Ishikawa (cell line): ENCODE data around the gene RBM6.

ENCODE experiments used
- CEBPB ChIP-seq: IDR thresholded peaks from 2 replicates; pipeline ENCODE4 v1.6.1; 2012
- CREB1 ChIP-seq: IDR thresholded peaks from 2 replicates; pipeline ENCODE4 v1.6.1; 2012; ENCODE audit warnings: low read depth
- EGR1 ChIP-seq: IDR thresholded peaks from 2 replicates; pipeline ENCODE4 v1.6.1; 2012
- EP300 ChIP-seq: IDR thresholded peaks from 2 replicates; pipeline ENCODE4 v1.6.1; 2012; ENCODE audit warnings: borderline replicate concordance
- FOXM1 ChIP-seq: IDR thresholded peaks from 2 replicates; pipeline ENCODE4 v1.6.1; 2012; ENCODE audit warnings: low read depth, borderline replicate concordance
- NFIC ChIP-seq: IDR thresholded peaks from 2 replicates; pipeline ENCODE4 v1.6.1; 2012
- RAD21 ChIP-seq: IDR thresholded peaks from 2 replicates; pipeline ENCODE4 v1.6.1; 2012; ENCODE audit warnings: low read depth
- TAF1 ChIP-seq: IDR thresholded peaks from 2 replicates; pipeline ENCODE4 v1.6.1; 2012; ENCODE audit warnings: low read depth, mild to moderate bottlenecking
- TCF12 ChIP-seq: IDR thresholded peaks from 2 replicates; pipeline ENCODE4 v1.6.1; 2012; ENCODE audit warnings: low read depth
- TEAD4 ChIP-seq: IDR thresholded peaks from 2 replicates; pipeline ENCODE4 v1.6.1; 2012
- YY1 ChIP-seq: IDR thresholded peaks from 2 replicates; pipeline ENCODE4 v1.6.1; 2012; ENCODE audit warnings: low read depth
- ZBTB7A ChIP-seq: IDR thresholded peaks from 2 replicates; pipeline ENCODE4 v1.6.1; 2012; ENCODE audit warnings: low read depth
- TF ChIP-seq, protein P1 (sequence below): IDR thresholded peaks from 2 replicates; pipeline ENCODE4 v1.6.1; 2012
- TF ChIP-seq, protein P2 (sequence below): IDR thresholded peaks from 2 replicates; pipeline ENCODE4 v1.6.1; 2012; ENCODE audit warnings: low read depth, mild to moderate bottlenecking
- TF ChIP-seq, protein P3 (sequence below): IDR thresholded peaks from 2 replicates; pipeline ENCODE4 v1.6.1; 2012

RBM6 gene, protein sequence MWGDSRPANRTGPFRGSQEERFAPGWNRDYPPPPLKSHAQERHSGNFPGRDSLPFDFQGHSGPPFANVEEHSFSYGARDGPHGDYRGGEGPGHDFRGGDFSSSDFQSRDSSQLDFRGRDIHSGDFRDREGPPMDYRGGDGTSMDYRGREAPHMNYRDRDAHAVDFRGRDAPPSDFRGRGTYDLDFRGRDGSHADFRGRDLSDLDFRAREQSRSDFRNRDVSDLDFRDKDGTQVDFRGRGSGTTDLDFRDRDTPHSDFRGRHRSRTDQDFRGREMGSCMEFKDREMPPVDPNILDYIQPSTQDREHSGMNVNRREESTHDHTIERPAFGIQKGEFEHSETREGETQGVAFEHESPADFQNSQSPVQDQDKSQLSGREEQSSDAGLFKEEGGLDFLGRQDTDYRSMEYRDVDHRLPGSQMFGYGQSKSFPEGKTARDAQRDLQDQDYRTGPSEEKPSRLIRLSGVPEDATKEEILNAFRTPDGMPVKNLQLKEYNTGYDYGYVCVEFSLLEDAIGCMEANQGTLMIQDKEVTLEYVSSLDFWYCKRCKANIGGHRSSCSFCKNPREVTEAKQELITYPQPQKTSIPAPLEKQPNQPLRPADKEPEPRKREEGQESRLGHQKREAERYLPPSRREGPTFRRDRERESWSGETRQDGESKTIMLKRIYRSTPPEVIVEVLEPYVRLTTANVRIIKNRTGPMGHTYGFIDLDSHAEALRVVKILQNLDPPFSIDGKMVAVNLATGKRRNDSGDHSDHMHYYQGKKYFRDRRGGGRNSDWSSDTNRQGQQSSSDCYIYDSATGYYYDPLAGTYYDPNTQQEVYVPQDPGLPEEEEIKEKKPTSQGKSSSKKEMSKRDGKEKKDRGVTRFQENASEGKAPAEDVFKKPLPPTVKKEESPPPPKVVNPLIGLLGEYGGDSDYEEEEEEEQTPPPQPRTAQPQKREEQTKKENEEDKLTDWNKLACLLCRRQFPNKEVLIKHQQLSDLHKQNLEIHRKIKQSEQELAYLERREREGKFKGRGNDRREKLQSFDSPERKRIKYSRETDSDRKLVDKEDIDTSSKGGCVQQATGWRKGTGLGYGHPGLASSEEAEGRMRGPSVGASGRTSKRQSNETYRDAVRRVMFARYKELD

DNA sequence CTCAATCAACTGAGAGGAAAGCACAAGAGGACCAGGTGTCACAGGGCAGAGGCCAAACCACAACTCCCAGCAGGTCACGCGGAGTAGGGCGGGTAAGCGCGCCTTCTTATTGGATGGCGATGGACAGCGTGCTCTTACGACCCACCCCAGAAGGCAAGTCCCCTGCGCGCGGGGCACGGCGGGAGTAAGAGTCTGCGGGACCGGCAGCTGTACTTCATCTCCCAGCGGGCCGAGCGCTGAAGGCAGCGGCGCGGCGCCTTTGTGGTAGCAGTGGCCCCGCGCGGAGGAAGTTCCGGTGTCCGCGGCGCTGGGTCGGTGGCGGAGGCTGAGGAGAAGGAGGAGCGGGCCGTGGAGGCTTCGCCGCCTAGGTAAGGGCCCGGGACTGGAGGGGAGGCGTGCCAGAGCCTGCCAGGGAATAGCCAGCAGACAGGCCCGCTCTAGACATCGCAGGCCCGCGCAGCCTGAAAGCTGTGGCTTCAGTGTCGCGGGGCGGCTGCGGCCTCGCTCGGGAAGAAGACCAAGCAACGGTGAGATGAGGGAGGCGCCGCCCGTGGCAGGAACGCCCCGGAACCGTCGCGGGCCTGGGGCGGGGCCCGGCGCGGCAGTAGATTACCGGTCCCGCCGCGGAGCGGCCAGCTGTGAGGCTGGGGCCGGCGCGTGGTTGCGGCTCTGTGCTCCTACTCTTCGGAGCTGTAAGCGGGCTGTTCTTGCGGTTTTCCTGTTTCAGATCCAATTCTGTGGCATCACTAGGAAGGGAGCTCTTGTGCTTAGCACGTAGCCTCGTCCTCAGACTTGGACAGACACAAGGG is at the start of gene RBM6:
RBM6 (plus strand) TSS at position 293 of the 809 bp plus-strand sequence. CDS start 22,492 bp downstream, outside the sequence.
- no peak for TF ChIP-seq CEBPB
- TF ChIP-seq CREB1 = peak; percentile 56; the same call in 1 of the 2 replicates
- TF ChIP-seq, protein P1, sequence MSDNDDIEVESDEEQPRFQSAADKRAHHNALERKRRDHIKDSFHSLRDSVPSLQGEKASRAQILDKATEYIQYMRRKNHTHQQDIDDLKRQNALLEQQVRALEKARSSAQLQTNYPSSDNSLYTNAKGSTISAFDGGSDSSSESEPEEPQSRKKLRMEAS = peak; percentile 76
- no peak for TF ChIP-seq RAD21
- no peak; the same call in 1 of the 2 replicates for TF ChIP-seq EGR1
- no peak for TF ChIP-seq EP300
- no peak for TF ChIP-seq ZBTB7A
- peak; percentile 70 for TF ChIP-seq TAF1
- TF ChIP-seq, protein P2, sequence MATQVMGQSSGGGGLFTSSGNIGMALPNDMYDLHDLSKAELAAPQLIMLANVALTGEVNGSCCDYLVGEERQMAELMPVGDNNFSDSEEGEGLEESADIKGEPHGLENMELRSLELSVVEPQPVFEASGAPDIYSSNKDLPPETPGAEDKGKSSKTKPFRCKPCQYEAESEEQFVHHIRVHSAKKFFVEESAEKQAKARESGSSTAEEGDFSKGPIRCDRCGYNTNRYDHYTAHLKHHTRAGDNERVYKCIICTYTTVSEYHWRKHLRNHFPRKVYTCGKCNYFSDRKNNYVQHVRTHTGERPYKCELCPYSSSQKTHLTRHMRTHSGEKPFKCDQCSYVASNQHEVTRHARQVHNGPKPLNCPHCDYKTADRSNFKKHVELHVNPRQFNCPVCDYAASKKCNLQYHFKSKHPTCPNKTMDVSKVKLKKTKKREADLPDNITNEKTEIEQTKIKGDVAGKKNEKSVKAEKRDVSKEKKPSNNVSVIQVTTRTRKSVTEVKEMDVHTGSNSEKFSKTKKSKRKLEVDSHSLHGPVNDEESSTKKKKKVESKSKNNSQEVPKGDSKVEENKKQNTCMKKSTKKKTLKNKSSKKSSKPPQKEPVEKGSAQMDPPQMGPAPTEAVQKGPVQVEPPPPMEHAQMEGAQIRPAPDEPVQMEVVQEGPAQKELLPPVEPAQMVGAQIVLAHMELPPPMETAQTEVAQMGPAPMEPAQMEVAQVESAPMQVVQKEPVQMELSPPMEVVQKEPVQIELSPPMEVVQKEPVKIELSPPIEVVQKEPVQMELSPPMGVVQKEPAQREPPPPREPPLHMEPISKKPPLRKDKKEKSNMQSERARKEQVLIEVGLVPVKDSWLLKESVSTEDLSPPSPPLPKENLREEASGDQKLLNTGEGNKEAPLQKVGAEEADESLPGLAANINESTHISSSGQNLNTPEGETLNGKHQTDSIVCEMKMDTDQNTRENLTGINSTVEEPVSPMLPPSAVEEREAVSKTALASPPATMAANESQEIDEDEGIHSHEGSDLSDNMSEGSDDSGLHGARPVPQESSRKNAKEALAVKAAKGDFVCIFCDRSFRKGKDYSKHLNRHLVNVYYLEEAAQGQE = no peak
- TF ChIP-seq NFIC = no peak
- no peak for TF ChIP-seq FOXM1
- peak; percentile 70 for TF ChIP-seq TCF12
- TF ChIP-seq, protein P3, sequence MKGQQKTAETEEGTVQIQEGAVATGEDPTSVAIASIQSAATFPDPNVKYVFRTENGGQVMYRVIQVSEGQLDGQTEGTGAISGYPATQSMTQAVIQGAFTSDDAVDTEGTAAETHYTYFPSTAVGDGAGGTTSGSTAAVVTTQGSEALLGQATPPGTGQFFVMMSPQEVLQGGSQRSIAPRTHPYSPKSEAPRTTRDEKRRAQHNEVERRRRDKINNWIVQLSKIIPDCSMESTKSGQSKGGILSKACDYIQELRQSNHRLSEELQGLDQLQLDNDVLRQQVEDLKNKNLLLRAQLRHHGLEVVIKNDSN = peak; percentile 90
- TF ChIP-seq TEAD4 = no peak
- 0 out of 2 replicates have a peak, but pooled peaks have one; percentile 51 for TF ChIP-seq YY1

DNA sequence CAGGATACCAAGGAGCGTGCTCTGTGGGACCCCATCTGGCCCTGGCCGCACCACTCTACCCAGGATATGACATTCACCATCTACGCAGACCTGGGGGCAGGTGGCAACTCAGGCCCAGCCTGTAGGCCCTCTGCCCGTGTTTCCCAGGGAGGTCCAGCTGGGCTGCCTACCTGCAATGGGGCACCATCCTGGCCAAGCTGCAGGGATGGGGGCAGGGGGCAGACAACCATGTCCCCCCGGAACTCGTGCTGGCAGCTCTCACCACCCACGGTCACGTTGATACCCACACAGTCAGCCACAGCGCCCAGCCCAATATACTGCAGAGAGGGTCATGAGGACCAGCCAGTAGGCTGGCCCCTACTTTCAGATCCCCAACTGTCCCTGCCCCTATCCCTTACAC is 44.2 kb upstream of the RBM6 start:
- TF ChIP-seq YY1 = no peak
- TF ChIP-seq ZBTB7A = no peak
- no peak for TF ChIP-seq FOXM1
- TF ChIP-seq EGR1 = no peak
- no peak for TF ChIP-seq TEAD4
- TF ChIP-seq, protein P2 = no peak
- no peak for TF ChIP-seq NFIC
- no peak for TF ChIP-seq TCF12
- TF ChIP-seq CREB1 = no peak
- TF ChIP-seq TAF1 = no peak
- no peak for TF ChIP-seq RAD21
- TF ChIP-seq CEBPB = no peak

DNA sequence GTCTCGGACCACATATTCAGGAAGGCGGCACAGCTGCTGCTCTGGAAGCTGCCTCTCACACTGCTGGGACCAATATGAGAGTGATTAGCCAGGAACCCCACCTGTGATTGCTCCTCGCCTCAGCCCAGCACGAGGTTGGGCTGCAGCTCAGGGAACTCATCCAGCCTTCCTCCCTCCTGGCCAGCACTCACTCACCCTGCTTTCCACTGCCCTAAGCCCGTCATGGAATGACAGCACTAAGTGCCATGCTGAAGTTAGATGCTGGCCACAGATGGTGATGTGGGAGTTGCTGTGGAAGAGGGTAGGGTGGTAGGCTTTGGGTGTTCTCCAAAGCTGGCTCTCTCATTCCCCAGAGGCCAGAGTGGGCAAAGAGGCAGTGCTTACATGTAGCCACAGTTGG is 43.6 kb upstream of the RBM6 start:
- TF ChIP-seq TAF1 (no peak), EP300 (no peak), NFIC (no peak)
- TF ChIP-seq, protein P1 = no peak

DNA sequence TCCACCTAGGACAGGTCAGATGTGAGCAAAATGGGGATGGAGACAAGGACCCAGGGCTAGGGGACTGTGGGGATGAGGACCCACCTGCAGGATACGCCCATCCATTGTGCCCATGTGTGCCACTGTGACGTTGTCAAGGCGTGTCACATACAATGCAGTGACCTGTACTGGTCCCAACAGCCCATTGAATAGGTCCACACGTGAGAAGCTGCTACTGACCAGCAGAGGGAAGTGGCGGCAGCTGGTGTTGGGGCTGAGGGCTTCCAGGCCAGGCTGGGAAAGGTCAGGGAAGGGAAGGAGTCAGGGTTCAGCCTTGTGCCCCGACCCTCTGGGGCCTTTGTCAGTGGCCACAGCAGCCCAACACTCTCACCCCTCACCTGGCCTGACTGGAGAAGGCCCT is 41.0 kb upstream of the RBM6 start:
- TF ChIP-seq CEBPB (no peak), TCF12 (no peak), EP300 (no peak), NFIC (no peak), RAD21 (no peak), TAF1 (no peak), EGR1 (no peak), CREB1 (no peak), YY1 (no peak), ZBTB7A (no peak), TEAD4 (no peak), FOXM1 (no peak)
- TF ChIP-seq, protein P2 = no peak
- TF ChIP-seq, protein P3 = no peak
- TF ChIP-seq, protein P1 = no peak
